ENCODE data around the gene TPST2.

The TPST2 gene

DNA sequence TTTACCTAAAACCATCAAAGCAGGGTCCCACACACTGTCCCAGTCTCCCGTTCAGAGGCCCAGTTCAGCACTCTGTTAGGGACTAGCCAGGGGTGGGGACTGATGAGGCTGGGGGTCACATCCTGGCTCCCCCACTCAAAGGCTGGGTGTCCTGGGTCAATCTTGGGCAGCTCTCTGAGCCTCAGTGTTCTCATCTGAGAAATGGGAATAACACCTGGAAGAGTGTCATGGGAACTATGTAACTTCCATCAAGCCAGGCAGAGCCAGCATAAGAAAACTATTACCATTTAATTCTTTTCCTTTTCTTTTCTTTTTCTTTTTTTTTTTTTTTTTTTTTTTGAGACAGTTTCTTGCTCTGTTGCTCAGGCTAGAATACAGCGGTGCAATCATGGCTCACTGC is 38.4 kb downstream of the TPST2 start:
- no peaks in the 10 kb centered on the region for H3K9me3 ChIP-seq (ENCODE audit: control insufficient read depth, insufficient read depth, low read length)
- no peaks in the 10 kb centered on the region for H3K27me3 ChIP-seq (ENCODE audit: control insufficient read depth, low read length)
- no peak overlapping the region for H3K4me3 ChIP-seq (ENCODE audit: low read length)
- H3K27ac ChIP-seq (ENCODE audit: low read depth, low read length) = no peak overlapping the region
- H3K79me2 ChIP-seq (ENCODE audit: control insufficient read depth, low read length) = peaks cover 90% of the 10 kb centered on the region
- TF ChIP-seq, protein P1, sequence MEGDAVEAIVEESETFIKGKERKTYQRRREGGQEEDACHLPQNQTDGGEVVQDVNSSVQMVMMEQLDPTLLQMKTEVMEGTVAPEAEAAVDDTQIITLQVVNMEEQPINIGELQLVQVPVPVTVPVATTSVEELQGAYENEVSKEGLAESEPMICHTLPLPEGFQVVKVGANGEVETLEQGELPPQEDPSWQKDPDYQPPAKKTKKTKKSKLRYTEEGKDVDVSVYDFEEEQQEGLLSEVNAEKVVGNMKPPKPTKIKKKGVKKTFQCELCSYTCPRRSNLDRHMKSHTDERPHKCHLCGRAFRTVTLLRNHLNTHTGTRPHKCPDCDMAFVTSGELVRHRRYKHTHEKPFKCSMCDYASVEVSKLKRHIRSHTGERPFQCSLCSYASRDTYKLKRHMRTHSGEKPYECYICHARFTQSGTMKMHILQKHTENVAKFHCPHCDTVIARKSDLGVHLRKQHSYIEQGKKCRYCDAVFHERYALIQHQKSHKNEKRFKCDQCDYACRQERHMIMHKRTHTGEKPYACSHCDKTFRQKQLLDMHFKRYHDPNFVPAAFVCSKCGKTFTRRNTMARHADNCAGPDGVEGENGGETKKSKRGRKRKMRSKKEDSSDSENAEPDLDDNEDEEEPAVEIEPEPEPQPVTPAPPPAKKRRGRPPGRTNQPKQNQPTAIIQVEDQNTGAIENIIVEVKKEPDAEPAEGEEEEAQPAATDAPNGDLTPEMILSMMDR (IDR thresholded peaks at IDR 0.05; ENCODE audit: low read depth, low read length, poor library complexity, severe bottlenecking) = no peak
- no peak for TF ChIP-seq EZH2phosphoT487 (IDR thresholded peaks at IDR 0.05; ENCODE audit: borderline replicate concordance, low read length)
- no peaks in the 10 kb centered on the region for H4K20me1 ChIP-seq (ENCODE audit: control insufficient read depth, insufficient read depth, low read depth, low read length)
- no peak overlapping the region for H3K4me2 ChIP-seq (ENCODE audit: low read length)
- H3K9me2 ChIP-seq (replicated peaks; ENCODE audit: control insufficient read depth, low read length) = no peaks in the 10 kb centered on the region
- H3K4me1 ChIP-seq (ENCODE audit: control insufficient read depth, low read length) = peaks cover 87% of the 10 kb centered on the region
- H3F3A ChIP-seq (ENCODE audit: control insufficient read depth, insufficient read depth) = no peaks in the 10 kb centered on the region; the same call in 1 of the 2 replicates
- peaks cover 24% of the 10 kb centered on the region for H3K36me3 ChIP-seq (ENCODE audit: control insufficient read depth, low read length)

DNA sequence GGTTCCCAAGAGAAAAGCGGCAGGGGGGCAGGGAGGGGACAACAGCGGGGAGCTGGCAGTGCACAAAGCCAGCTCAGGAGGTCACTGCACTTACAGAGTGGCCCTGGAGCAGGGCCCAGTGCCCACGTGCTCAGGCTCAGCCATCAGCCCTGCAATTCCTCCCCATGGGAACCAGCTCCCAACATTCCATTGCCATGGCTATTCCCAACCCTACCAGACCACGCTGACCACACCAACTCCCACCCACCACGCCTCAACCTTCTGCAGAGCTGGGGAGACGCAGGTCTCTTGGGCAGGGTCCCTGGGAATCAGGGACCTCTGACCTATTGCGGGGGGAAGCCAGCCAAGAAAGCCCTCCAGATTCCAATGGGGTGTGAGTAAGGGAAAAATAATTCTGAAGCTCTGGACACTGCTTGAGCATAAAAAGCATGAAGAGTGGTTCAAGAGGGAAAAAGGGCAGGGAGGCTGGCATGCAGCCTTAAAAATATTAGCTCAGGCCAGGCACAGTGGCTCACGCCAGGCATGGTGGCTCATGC is 39.4 kb downstream of the TPST2 start:
- Histone ChIP-seq H3K79me2 (ENCODE audit: control insufficient read depth, low read length) (peaks cover 90% of the 10 kb centered on the region), H3K9me2 (replicated peaks; ENCODE audit: control insufficient read depth, low read length) (no peaks in the 10 kb centered on the region), H3K9me3 (ENCODE audit: control insufficient read depth, insufficient read depth, low read length) (no peaks in the 10 kb centered on the region), H3K4me1 (ENCODE audit: control insufficient read depth, low read length) (peaks cover 87% of the 10 kb centered on the region), H3K4me3 (ENCODE audit: low read length) (no peak overlapping the region), H3F3A (ENCODE audit: control insufficient read depth, insufficient read depth) (no peaks in the 10 kb centered on the region; the same call in 1 of the 2 replicates), H4K20me1 (ENCODE audit: control insufficient read depth, insufficient read depth, low read depth, low read length) (no peaks in the 10 kb centered on the region), H3K27me3 (ENCODE audit: control insufficient read depth, low read length) (no peaks in the 10 kb centered on the region), H3K4me2 (ENCODE audit: low read length) (no peak overlapping the region), H3K27ac (ENCODE audit: low read depth, low read length) (no peak overlapping the region), H3K36me3 (ENCODE audit: control insufficient read depth, low read length) (peaks cover 32% of the 10 kb centered on the region)
- no peak for TF ChIP-seq EZH2phosphoT487 (IDR thresholded peaks at IDR 0.05; ENCODE audit: borderline replicate concordance, low read length)
- TF ChIP-seq, protein P1 (IDR thresholded peaks at IDR 0.05; ENCODE audit: low read depth, low read length, poor library complexity, severe bottlenecking) = no peak

DNA sequence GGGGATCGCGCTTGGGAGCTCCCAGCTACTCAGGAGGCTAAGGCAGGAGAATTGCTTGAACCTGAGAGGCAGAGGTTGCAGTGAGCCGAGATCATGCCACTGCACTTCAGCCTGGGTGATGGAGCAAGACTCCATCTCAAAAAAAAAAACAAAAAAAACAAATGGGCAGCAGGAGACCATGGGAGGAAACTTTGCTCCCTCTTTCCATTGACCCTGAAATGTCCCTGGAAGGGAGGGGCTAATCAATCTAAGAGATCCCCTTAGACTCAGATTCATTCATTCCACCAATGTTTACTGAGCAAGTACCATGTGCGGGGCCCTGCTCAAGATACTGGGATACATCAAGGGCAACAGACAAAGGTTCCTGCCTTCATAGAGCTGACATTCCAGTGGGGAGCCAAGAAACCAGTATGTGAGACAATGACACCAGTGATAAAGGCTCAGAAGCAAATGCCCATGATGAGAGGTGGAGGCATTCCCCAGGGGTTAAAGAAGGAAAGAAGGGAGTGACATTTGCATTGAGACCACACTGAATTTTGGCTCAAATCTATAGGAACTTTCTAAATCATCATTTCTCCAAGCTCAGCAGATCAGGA is 39.9 kb downstream of the TPST2 start:
- Histone ChIP-seq H3K27me3 (ENCODE audit: control insufficient read depth, low read length) (no peaks in the 10 kb centered on the region), H3K27ac (ENCODE audit: low read depth, low read length) (no peak overlapping the region), H3K4me2 (ENCODE audit: low read length) (no peak overlapping the region), H3K36me3 (ENCODE audit: control insufficient read depth, low read length) (peaks cover 33% of the 10 kb centered on the region), H3K4me3 (ENCODE audit: low read length) (no peak overlapping the region), H3K9me3 (ENCODE audit: control insufficient read depth, insufficient read depth, low read length) (no peaks in the 10 kb centered on the region), H4K20me1 (ENCODE audit: control insufficient read depth, insufficient read depth, low read depth, low read length) (no peaks in the 10 kb centered on the region), H3F3A (ENCODE audit: control insufficient read depth, insufficient read depth) (no peaks in the 10 kb centered on the region; the same call in 1 of the 2 replicates), H3K79me2 (ENCODE audit: control insufficient read depth, low read length) (peaks cover 90% of the 10 kb centered on the region), H3K4me1 (ENCODE audit: control insufficient read depth, low read length) (peaks cover 87% of the 10 kb centered on the region), H3K9me2 (replicated peaks; ENCODE audit: control insufficient read depth, low read length) (no peaks in the 10 kb centered on the region)
- no peak for TF ChIP-seq EZH2phosphoT487 (IDR thresholded peaks at IDR 0.05; ENCODE audit: borderline replicate concordance, low read length)
- TF ChIP-seq, protein P1 (IDR thresholded peaks at IDR 0.05; ENCODE audit: low read depth, low read length, poor library complexity, severe bottlenecking) = no peak
